Activated CD4-positive, alpha-beta T cell treated with anti-CD3 and anti-CD28 coated beads for 1 hour (primary cell): Measurements from ENCODE around the gene DMC1.
"Not testable (repeated sequence)": the region's sequence is repeated elsewhere in the genome, so short reads cannot be mapped to it uniquely, and the experiment has no call there.

ENCODE experiments used
- DNase-seq: peaks from one replicate; pipeline ENCODE4 v3.0.0-alpha.2; 2020

DMC1 gene

GRCh38 chr22:38497869-38498268 is 72.1 kb downstream of the DMC1 start:
- DNase-seq = no peak

DNA sequence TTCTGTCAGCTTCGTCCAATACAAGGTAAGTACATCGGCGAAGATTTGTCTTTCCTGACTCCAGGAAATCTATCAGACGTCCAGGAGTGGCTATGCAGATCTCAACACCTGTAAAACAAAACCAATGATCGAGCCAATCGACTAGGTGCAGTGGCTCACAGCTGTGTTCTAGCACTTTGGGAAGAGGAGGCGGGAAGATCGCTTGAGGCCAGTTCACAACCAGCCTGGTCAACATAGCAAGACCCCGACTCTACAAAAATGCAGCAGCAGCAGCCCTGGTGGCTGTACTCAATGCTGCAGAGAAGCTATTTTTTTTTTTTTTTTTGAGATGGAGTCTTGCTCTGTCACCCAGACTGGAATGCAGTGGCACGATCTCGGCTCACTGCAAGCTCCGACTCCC is 75.0 kb downstream of the DMC1 start:
- DNase-seq = no peak

- DNase-seq = no peak
Measured at GRCh38 chr22:38494498-38494897, 75.5 kb downstream of the DMC1 start.

DNA sequence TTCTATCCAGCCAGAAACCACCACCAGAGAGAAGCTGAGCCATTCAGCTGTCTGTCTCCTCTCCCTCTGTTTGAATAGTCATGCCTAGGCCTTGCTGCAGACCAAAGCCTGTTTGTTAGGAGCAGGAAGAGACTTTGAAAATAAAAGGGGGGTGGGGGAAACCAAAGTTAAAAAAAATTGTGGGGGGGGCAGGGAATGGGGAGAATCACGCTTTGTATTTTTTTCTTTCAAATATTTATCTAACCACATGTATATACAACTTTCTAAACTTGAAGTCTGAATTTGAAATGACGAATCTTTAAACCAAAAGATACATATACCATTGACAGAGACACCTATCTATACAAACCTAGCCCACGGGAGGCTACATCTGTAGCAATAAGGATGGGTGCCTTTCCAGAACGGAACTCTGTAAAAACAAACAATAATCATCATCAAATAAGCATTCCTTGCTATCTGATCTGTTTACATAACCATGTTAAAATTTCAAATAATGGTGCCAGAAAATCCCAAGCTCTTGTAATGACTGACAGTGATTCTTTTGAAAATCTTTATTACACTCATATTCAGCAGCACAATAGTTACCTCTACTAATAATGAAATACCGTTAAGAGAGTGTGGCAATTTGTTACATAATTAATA is 78.2 kb downstream of the DMC1 start:
- DNase-seq = no peak

DNA sequence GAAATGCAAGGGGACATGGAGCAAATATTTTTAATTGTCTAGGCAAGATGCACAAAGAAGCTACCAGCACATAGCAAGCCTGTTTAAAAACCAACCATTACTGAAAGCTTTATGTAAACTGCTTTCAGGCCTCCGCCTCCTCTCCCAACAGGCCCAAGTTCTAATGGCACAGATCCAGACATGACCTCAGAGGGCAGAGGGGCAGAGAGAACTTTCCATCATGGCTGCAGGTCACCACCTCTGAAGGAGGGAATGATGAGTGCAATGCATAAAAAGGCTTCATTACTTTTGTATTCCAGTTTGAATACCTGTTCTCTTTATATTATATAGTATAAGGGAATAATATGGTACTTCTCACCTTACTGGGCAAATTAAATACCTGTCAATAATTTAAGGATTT is 79.1 kb downstream of the DMC1 start:
- DNase-seq = no peak

DNA sequence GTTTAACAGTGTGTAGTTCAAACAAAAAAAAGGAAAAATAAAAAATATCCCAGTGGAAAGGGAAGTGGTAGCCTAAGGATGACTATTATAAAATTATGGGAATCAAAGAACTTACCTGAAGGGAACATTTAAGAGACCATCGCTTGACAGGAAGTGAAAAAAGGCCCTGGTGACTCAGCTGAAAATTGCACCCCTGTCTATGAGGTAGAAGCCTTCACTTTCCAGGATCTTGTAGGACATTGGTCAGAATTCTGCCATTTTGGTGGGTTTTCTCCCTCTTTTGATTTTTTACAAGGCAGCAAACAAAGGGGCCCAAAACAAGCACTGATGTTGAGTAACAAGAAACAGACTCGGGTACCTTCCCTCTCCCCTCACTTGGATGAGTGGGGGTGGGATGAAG is 79.5 kb downstream of the DMC1 start:
- DNase-seq = no peak

DNA sequence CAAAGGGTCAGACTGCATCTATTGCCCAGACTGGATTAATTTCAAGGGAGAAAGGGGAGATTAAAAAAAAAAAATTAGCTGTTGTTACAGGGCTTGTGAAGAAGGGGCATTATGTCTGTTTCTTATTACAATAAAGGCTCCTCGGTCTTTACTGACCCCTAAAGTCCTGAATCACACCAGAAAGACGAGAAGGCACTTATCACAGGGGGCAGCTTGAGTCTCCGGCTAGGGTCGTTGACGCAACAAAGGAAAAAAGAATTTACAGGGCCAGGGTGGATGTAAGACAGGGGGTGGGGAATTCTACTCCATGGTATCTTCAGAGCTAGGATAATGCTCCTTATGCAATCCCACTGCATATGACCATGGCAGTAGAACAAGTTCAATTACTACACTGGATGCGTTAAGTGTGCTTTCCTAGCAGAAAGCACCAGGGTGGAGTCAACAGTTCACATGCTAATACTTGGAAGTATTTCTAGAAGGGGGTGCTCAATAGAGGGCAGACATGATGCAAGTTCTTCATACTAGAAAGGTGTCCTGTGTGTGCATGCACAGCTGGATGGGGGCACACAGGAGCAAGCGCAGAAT is 80.3 kb downstream of the DMC1 start:
- DNase-seq = no peak

DNA sequence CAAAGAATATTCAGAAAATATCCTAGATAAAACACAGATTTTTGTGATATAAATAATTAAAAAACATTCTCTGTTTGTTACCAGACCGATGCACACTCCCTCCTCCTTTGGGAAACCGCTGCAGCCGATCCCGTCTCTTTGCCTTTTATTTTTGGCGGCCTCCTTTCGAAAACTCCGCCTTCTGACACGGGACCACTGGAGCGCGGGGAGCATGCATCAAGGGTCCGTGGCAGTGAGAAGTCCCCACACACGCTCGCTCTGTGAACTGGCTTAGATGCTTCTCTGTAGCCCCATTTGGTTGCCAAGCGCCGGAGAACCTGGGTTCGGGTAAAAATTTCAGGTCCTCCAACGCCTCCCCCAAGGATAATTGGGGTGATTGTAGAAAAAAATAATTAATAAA is 80.8 kb downstream of the DMC1 start:
- no peak for DNase-seq

DNA sequence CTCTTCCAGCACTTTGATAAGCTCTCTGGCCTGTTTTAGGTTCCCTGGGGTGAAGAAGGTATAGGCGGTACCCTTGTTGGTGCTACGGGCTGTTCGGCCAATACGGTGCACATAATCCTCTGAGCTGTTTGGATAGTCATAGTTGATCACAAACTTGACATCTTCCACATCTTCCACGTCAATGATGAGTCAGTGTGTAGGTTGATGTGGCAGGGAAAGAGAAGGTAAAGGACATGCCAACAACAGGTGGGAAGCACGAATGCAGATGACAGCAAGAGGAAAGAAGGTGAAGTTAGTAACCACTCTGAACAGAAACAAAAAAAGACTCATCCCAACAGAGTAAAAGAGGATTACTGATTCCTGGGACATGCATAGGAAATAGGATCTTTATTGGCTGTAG is 82.0 kb downstream of the DMC1 start:
- DNase-seq = no peak

GRCh38 chr22:38485783-38486182 is 84.2 kb downstream of the DMC1 start:
- DNase-seq = no peak

DNA sequence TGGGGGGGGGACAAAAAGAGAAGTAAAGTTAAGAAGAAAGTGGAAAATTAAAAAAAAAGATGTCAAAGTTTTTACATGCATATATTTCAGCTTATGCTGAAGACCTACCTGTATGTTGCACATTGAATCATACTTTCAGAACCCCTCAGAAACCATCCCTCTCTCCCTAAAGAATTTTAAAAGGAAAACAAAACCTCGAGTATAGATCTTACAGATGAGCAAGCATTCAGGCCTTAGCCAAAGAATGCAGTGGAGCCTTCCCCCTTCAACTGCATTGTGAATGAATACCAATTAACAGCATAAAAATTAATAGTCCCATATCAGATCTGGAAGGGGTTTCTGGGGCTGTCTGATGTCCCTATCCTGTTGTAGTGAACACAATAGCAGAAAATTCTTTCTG is 85.7 kb downstream of the DMC1 start:
- no peak for DNase-seq

DNA sequence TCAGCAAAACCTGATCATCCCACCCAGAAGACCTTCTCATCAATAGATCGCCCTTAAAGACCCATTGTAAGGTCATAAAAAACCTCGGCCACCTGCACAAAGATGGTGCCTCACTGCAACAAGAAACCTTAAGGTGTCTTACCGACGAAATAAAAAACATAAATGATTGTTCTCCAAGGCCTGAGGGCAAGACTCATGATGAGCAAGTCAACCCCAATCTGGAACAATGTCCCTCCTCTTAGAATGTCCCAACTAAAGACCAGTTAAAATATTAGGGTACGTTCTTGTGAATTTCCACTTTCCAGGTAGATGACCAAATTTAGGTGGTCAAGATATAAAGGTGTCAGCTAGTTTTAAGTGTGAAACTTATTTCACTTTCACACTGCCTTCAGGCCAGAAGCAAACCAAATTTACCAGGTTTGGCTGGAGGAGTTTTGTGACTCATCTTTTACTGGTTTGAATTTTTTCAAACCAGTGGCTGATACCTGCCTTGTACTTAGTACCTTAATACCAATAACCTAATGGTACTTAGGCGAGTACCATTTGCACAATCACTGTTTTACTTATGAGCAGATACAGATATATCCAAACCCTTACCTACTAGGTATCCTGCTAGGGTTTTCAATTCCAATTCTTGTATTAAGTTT is 87.2 kb downstream of the DMC1 start:
- no peak for DNase-seq

GRCh38 chr22:38481871-38482332 is 88.1 kb downstream of the DMC1 start:
- no peak for DNase-seq

- no peak for DNase-seq
Measured at GRCh38 chr22:38481162-38481870, 88.7 kb downstream of the DMC1 start.

DNA sequence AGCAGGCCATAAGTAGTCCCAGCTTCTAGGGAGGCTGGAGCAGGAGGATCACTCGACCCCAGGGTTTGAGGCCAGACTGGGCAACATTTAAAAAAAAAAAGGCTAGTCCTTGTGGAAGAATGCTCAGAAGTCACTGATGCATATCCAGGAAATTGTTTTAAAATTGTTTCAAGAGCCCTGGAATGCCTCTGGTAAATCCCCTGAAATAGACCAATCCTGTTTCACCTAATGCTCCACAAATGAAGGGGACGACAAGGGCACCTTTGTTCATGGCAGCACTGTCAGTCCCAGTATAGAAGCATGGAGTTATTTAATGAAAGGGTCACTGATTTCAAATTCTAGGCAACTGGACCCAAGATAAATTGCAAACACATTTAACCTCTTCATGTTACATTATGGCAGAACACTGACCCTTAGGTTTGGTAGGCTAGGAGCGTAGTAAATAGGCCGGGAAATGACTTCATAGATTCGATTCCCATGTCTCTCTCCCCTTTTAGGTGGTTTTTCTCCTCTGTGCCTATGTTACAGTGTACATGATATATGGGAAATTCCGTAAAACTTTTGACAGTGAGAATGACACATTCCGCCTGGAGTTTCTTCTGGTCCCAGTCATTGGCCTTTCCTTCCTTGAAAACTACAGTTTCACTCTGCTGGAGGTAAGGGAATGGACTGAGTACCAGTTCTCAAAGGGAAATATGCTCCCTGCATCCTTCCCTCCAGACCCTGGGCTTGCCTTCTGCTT is 90.7 kb downstream of the DMC1 start:
- DNase-seq = no peak

GRCh38 chr22:38477585-38477984 is 92.4 kb downstream of the DMC1 start:
- no peak for DNase-seq

DNA sequence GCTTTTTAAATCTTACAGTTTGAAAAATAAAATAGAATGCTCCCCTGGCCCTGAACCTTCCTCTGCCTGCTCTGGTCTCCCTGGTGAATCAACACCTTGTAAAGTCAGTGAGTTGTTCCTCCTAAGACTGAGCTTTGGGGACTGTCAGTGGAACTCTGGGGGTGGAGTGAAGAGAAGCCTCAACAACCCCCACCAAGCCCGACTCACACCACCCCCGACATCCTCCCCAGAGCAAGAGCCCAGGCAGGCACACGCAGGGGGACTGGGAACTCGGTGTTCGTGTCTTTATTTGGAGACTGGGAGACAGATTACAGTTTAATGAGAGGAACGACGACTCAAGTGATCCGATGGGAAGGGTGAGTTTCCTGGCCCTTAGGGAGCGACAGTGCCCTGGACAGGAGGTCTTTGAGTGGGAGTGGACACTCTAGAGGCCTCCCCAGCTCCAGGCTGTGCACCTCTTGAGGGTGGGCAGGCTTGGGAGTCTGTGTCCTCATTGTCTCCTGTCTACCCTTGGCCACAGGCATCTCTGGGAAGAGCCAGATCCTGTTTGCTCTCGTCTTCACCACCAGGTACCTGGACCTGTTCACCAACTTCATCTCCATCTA is 95.9 kb downstream of the DMC1 start:
- no peak for DNase-seq

GRCh38 chr22:38471237-38471636 is 98.7 kb downstream of the DMC1 start:
- no peak for DNase-seq

DNA sequence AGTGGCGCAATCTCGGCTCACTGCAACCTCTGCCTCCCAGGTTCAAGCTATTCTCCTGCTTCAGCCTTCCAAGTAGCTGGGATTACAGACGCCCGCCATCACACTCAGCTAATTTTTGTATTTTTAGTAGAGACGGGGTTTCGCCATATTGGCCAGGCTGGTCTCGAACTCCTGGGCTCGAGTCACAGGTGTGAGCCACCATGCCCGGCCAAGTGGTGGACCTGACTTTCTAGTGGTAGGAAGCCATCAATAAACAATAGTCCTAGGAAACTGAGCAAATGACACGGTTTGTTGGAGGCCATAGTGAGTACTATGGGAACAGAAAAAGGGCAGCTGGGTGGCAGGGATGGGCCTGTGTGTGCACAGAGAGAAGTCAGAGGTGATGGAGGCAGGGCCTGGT is 99.8 kb downstream of the DMC1 start:
- not testable (repeated sequence) for DNase-seq

- DNase-seq = no peak
Measured at GRCh38 chr22:38469306-38469781, 100.6 kb downstream of the DMC1 start.
